Astrocyte of the spinal cord (primary cell): ENCODE results near the gene LDAH.

Source experiments
- DNase-seq: peaks from one replicate; pipeline ENCODE4 v3.0.0; 2011; ENCODE audit warnings: low read depth, low spot score
- H3K4me3 ChIP-seq: 2 replicates; pipeline ENCODE4 v1.5.1; 2011; ENCODE audit warnings: low read depth, mild to moderate bottlenecking, low read length, moderate library complexity
- in situ Hi-C: cut with HindIII; loops from 2 replicates; pipeline ENCODE4 v1.10.0; 2017; ENCODE audit warnings: low sequenced_read_pairs
- TF ChIP-seq, protein P1 (sequence below): IDR thresholded peaks from 2 replicates; pipeline ENCODE4 v1.5.1; 2012; ENCODE audit warnings: low read depth, mild to moderate bottlenecking, low read length, inconsistent platforms

LDAH gene

GRCh38 chr2:20697322-20697934 lies 125.5 kb downstream of the LDAH start:
- TF ChIP-seq, protein P1, sequence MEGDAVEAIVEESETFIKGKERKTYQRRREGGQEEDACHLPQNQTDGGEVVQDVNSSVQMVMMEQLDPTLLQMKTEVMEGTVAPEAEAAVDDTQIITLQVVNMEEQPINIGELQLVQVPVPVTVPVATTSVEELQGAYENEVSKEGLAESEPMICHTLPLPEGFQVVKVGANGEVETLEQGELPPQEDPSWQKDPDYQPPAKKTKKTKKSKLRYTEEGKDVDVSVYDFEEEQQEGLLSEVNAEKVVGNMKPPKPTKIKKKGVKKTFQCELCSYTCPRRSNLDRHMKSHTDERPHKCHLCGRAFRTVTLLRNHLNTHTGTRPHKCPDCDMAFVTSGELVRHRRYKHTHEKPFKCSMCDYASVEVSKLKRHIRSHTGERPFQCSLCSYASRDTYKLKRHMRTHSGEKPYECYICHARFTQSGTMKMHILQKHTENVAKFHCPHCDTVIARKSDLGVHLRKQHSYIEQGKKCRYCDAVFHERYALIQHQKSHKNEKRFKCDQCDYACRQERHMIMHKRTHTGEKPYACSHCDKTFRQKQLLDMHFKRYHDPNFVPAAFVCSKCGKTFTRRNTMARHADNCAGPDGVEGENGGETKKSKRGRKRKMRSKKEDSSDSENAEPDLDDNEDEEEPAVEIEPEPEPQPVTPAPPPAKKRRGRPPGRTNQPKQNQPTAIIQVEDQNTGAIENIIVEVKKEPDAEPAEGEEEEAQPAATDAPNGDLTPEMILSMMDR, result no peak
- in situ Hi-C loops, result no loop called here
- H3K4me3 ChIP-seq, result no peak overlapping the region
- no peak for DNase-seq

DNA sequence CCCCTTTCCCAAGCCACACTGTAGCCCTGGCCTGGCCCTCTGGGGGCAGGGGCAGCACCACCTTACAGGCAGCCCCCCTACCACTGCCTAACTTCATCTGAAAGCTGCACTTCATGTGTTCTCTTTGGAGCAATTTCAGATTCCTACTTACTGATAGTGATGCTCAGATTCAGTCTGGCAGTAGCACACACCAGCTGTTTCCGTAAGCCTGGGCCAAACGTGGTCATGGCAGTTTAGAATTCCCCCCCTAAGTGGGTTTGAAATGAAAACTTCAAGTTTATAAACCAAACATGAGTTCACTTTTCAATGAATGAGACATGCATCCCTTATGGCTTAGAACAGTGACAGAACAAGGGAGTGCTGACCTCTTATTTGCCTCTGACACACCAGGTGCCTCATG lies 126.5 kb downstream of the LDAH start:
- no peak overlapping the region for H3K4me3 ChIP-seq
- TF ChIP-seq, protein P1, result no peak
- in situ Hi-C loops, result no loop called here
- DNase-seq, result no peak

GRCh38 chr2:20693317-20693716 lies 129.6 kb downstream of the LDAH start:
- no peak overlapping the region for H3K4me3 ChIP-seq
- in situ Hi-C loops, result no loop called here
- TF ChIP-seq, protein P1, result no peak
- no peak for DNase-seq

- no peak overlapping the region for H3K4me3 ChIP-seq
- TF ChIP-seq, protein P1, result no peak
- in situ Hi-C loops, result no loop called here
Measured at GRCh38 chr2:20692081-20692480, 130.8 kb downstream of the LDAH start.

GRCh38 chr2:20691076-20691734 lies 131.7 kb downstream of the LDAH start:
- in situ Hi-C loops, result no loop called here
- H3K4me3 ChIP-seq, result no peak overlapping the region
- TF ChIP-seq, protein P1, result no peak
- DNase-seq, result no peak

More at GRCh38 chr2:20692081-20692480, 130.8 kb downstream of the LDAH start:
- no peak for DNase-seq

DNA sequence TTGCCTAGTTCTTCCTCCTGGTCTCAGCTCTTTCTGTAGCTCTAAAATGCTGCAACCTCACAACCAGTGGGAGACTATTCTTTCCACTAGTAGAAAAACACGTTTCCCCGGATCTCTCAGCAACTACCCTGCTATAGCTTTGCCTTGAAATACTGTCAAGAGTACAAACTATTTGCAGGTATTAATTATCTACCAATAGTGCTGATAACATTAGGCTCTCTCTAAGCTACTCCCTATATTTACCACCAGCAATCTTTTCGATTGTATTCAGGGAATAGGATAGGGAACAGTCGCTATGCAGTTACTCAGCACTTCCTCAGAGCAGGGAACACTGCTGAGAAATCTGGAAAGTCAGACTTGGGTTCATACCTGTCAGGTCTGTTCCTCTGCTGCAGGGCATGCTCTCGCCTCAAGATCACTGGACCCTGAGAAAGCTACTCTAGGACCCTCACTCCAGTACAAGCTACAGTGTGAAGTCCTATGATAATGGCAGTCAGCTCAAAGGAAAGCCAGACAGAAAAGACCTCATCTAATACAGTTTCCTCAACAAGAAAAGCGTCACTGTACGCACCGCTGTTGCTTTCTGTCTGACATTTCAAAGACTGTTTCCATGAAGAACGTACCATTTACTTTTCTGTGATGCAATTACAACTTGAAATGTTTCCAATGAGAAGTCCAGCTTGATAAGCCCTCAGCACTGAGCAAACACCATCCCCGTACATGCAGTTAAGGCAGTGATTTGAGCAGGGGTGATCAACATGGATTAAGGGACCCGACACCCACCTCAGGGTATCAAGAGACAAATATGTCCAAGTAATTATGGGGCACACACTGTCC lies 133.3 kb downstream of the LDAH start:
- in situ Hi-C loops, result no loop called here
- TF ChIP-seq, protein P1, result no peak
- no peak overlapping the region for H3K4me3 ChIP-seq
- DNase-seq, result no peak
